Mammary epithelial cell (primary cell): ENCODE results near the gene IRF3.

ENCODE experiments used
- CTCF ChIP-seq, 2 donors: IDR thresholded peaks in 1 of 2; conservative IDR thresholded peaks in 1 of 2; 2 replicates each; pipeline ENCODE4 v1.5.1; 2011 to 2012; ENCODE audit warnings: inconsistent platforms in 2 of 2, low read length in 2 of 2, mild to moderate bottlenecking in 2 of 2, control low read depth in 1 of 2, low read depth in 1 of 2; ENCODE audit not compliant: insufficient read depth in 1 of 2; ENCODE audit errors: extremely low read depth in 1 of 2
- EZH2 ChIP-seq: IDR thresholded peaks from 2 replicates; pipeline ENCODE4 v1.6.1; 2012; ENCODE audit warnings: low read length, inconsistent platforms, borderline replicate concordance

GRCh38 chr19:49624967-49625910 is 40.4 kb downstream of the IRF3 start:
- TF ChIP-seq CTCF (conservative IDR thresholded peaks at IDR 0.05 in 1 of 2, IDR thresholded peaks at IDR 0.05 in 1 of 2; ENCODE audit: extremely low read depth in 1 of 2, insufficient read depth in 1 of 2, low read depth in 1 of 2, low read length in 2 of 2) (no peak), EZH2 (no peak)
